H9 (cell line): Measurements from ENCODE around the gene TAOK3. TPM values are rescaled to one million over a fixed set of nuclear protein-coding genes. Genes with fewer than 3 reads are reported as not detected.

Experiments
- DNase-seq: peaks from one replicate; pipeline ENCODE4 v3.0.0-alpha.2; 2017
- H2AFZ ChIP-seq: one replicate; pipeline ENCODE4 v1.6.1; 2013; ENCODE audit warnings: mild to moderate bottlenecking, low read length, control low read depth, moderate library complexity
- H2AK5ac ChIP-seq: 2 replicates; pipeline ENCODE4 v1.6.1; 2013; ENCODE audit warnings: low read length, control low read depth, mixed read lengths; ENCODE audit not compliant: insufficient read length
- H2BK120ac ChIP-seq: one replicate; pipeline ENCODE4 v1.6.1; 2013; ENCODE audit warnings: low read depth, mild to moderate bottlenecking, low read length, control low read depth, inconsistent platforms; ENCODE audit not compliant: poor library complexity, severe bottlenecking
- H2BK12ac ChIP-seq: 2 replicates; pipeline ENCODE4 v1.6.1; 2013; ENCODE audit warnings: low read length, control low read depth, mixed read lengths, low read depth; ENCODE audit not compliant: insufficient read length
- H2BK15ac ChIP-seq: 2 replicates; pipeline ENCODE4 v1.6.1; 2013; ENCODE audit warnings: low read depth, low read length, control low read depth
- H2BK20ac ChIP-seq: one replicate; pipeline ENCODE4 v1.6.1; 2013; ENCODE audit warnings: low read depth, mild to moderate bottlenecking, low read length, control low read depth, inconsistent platforms; ENCODE audit not compliant: poor library complexity, severe bottlenecking
- H2BK5ac ChIP-seq: 2 replicates; pipeline ENCODE4 v1.6.1; 2013; ENCODE audit warnings: low read length, control low read depth, mixed read lengths; ENCODE audit not compliant: insufficient read length
- H3K14ac ChIP-seq: 2 replicates; pipeline ENCODE4 v1.6.1; 2013; ENCODE audit warnings: low read length, control low read depth; ENCODE audit not compliant: insufficient read depth
- H3K18ac ChIP-seq: 2 replicates; pipeline ENCODE4 v1.6.1; 2013; ENCODE audit warnings: low read depth, mild to moderate bottlenecking, mixed read lengths, low read length, control low read depth; ENCODE audit not compliant: insufficient read length
- H3K23ac ChIP-seq: 2 replicates; pipeline ENCODE4 v1.6.1; 2013; ENCODE audit warnings: low read length, control low read depth, mixed read lengths, low read depth; ENCODE audit not compliant: insufficient read length
- H3K23me2 ChIP-seq: 2 replicates; pipeline ENCODE4 v1.6.1; 2013; ENCODE audit warnings: low read depth, mild to moderate bottlenecking, mixed read lengths, low read length, control low read depth; ENCODE audit not compliant: insufficient read length, poor library complexity, severe bottlenecking
- H3K27ac ChIP-seq: 2 replicates; pipeline ENCODE4 v1.5.1; 2013; ENCODE audit warnings: low read length, control low read depth, mixed read lengths, low read depth; ENCODE audit not compliant: insufficient read length
- H3K27me3 ChIP-seq: 2 replicates; pipeline ENCODE4 v1.6.1; 2013; ENCODE audit warnings: low read length, control low read depth, inconsistent platforms; ENCODE audit not compliant: insufficient read depth
- H3K4ac ChIP-seq: 2 replicates; pipeline ENCODE4 v1.6.1; 2013; ENCODE audit warnings: low read depth, mild to moderate bottlenecking, control low read depth, inconsistent platforms, low read length, moderate library complexity
- H3K4me1 ChIP-seq: 2 replicates; pipeline ENCODE4 v1.6.1; 2013; ENCODE audit warnings: low read length, control low read depth, inconsistent platforms; ENCODE audit not compliant: insufficient read depth
- H3K4me2 ChIP-seq: 2 replicates; pipeline ENCODE4 v1.6.1; 2013; ENCODE audit warnings: low read length, control low read depth, mixed read lengths; ENCODE audit not compliant: insufficient read length, insufficient read depth
- H3K56ac ChIP-seq: 2 replicates; pipeline ENCODE4 v1.6.1; 2013; ENCODE audit warnings: low read depth, mild to moderate bottlenecking, mixed read lengths, low read length, control low read depth; ENCODE audit not compliant: insufficient read length
- H3K79me1 ChIP-seq: 2 replicates; pipeline ENCODE4 v1.6.1; 2013; ENCODE audit warnings: low read depth, mild to moderate bottlenecking, moderate library complexity, low read length, control low read depth, inconsistent platforms; ENCODE audit not compliant: insufficient read depth, poor library complexity, severe bottlenecking
- H3K79me2 ChIP-seq: 2 replicates; pipeline ENCODE4 v1.6.1; 2013; ENCODE audit warnings: low read length, control low read depth, inconsistent platforms; ENCODE audit not compliant: insufficient read depth
- H3K9ac ChIP-seq: 2 replicates; pipeline ENCODE4 v1.6.1; 2013; ENCODE audit warnings: low read length, control low read depth, mixed read lengths; ENCODE audit not compliant: insufficient read length; ENCODE audit errors: extremely low read depth
- H3K9me3 ChIP-seq: one replicate; pipeline ENCODE4 v1.6.1; 2013; ENCODE audit warnings: low read depth, low read length, inconsistent platforms; ENCODE audit not compliant: control insufficient read depth
- H3T11ph ChIP-seq: one replicate; pipeline ENCODE4 v1.6.1; 2013; ENCODE audit warnings: mild to moderate bottlenecking, low read length, control low read depth, inconsistent platforms
- H4K20me1 ChIP-seq: one replicate; pipeline ENCODE4 v1.6.1; 2013; ENCODE audit not compliant: control insufficient read depth, insufficient read length, insufficient read depth
- H4K5ac ChIP-seq: 2 replicates; pipeline ENCODE4 v1.6.1; 2013; ENCODE audit warnings: low read depth, mild to moderate bottlenecking, mixed read lengths, low read length, control low read depth; ENCODE audit not compliant: insufficient read length
- H4K8ac ChIP-seq: replicated peaks from 2 replicates; pipeline ENCODE4 v1.6.1; 2013; ENCODE audit warnings: low read length, control low read depth, mixed read lengths, low read depth; ENCODE audit not compliant: insufficient read length
- H4K91ac ChIP-seq: 2 replicates; pipeline ENCODE4 v1.6.1; 2013; ENCODE audit warnings: low read depth, mild to moderate bottlenecking, moderate library complexity, mixed read lengths, low read length, control low read depth; ENCODE audit not compliant: insufficient read length
- H3K27ac Mint-ChIP-seq, 3 experiments: 2 replicates in 2 of 3; 3 replicates in 1 of 3; pipeline ENCODE4 v1.8.0; 2020 to 2021; ENCODE audit warnings: mixed read lengths in 3 of 3, mild to moderate bottlenecking in 1 of 3, moderate library complexity in 1 of 3
- H3K27me3 Mint-ChIP-seq: 2 replicates; pipeline ENCODE4 v1.8.0; 2021; ENCODE audit warnings: low read depth, mild to moderate bottlenecking, moderate library complexity, mixed read lengths
- H3K36me3 Mint-ChIP-seq, 3 experiments: 2 replicates in 2 of 3; 3 replicates in 1 of 3; pipeline ENCODE4 v1.8.0; 2020 to 2021; ENCODE audit warnings: low read depth in 3 of 3, mixed read lengths in 3 of 3; ENCODE audit not compliant: insufficient read depth in 1 of 3
- H3K4me1 Mint-ChIP-seq, 2 experiments: 2 replicates each; pipeline ENCODE4 v1.8.0; 2020; ENCODE audit warnings: mixed read lengths in 2 of 2
- H3K4me3 Mint-ChIP-seq, 2 experiments: 2 replicates in 1 of 2; 3 replicates in 1 of 2; pipeline ENCODE4 v1.8.0; 2020 to 2021; ENCODE audit warnings: mild to moderate bottlenecking in 2 of 2, mixed read lengths in 2 of 2, moderate library complexity in 1 of 2
- H3K9me3 Mint-ChIP-seq, 2 experiments: 2 replicates in 1 of 2; 3 replicates in 1 of 2; pipeline ENCODE4 v1.8.0; 2020; ENCODE audit warnings: mild to moderate bottlenecking in 2 of 2, mixed read lengths in 2 of 2, moderate library complexity in 1 of 2
- CTCF ChIP-seq: fragments of 200-600 bp; sonication (generic); conservative IDR thresholded peaks from 3 replicates; pipeline ENCODE4 v1.8.0; 2021; ENCODE audit warnings: antibody characterized with exemption, mild to moderate bottlenecking
- WGBS: extraction: QIAGEN DNeasy Blood & Tissue Kit; methylation state at CpG from one replicate; pipeline ENCODE4 v1.1.7; 2013; ENCODE audit warnings: missing lambda C conversion rate, low lambda C conversion rate, mixed read lengths; ENCODE audit not compliant: insufficient read length; ENCODE audit errors: extremely low coverage; 5-methylcytosine and 5-hydroxymethylcytosine counted together
- total RNA-seq: library from RNA; stranded (reverse); gene quantifications from 2 replicates; pipeline ENCODE4 v1.2.1, GENCODE V29; 2021

Gene TAOK3
- total RNA-seq, 1 experiment from 2014 or later, result 5.2 TPM

GRCh38 chr12:118102609-118103008, 270.1 kb downstream of the TAOK3 start:
- Histone ChIP-seq H3K56ac (no peak overlapping the region), H4K5ac (no peak overlapping the region), H3K4me2 (peak overlapping the region; percentile 67), H3T11ph (no peak overlapping the region), H3K4me1 (peaks cover 7% of the 10 kb centered on the region; the same call in 1 of the 2 replicates), H3K27ac (no peak overlapping the region), H4K8ac (no peak overlapping the region), H3K27me3 (no peaks in the 10 kb centered on the region), H3K18ac (no peak overlapping the region), H2BK120ac (no peak overlapping the region), H2BK12ac (no peak overlapping the region), H2BK5ac (no peak overlapping the region), H3K14ac (no peak overlapping the region), H3K79me1 (peaks cover 6% of the 10 kb centered on the region), H3K4ac (no peak overlapping the region), H3K23me2 (peaks cover 9% of the 10 kb centered on the region), H3K23ac (no peak overlapping the region), H3K9ac (peak overlapping the region; percentile 37), H4K20me1 (no peaks in the 10 kb centered on the region), H4K91ac (no peak overlapping the region), H3K79me2 (peaks cover 9% of the 10 kb centered on the region; the same call in 1 of the 2 replicates), H3K9me3 (no peaks in the 10 kb centered on the region), H2AFZ (no peak overlapping the region), H2AK5ac (no peak overlapping the region), H2BK20ac (no peak overlapping the region), H2BK15ac (no peak overlapping the region)
- Mint-ChIP-seq H3K4me1 (peaks cover 33 to 35% of the 10 kb centered on the region in 2 experiments), H3K4me3 (peak overlapping the region; percentile 91 to 92), H3K27me3 (no peaks in the 10 kb centered on the region), H3K9me3 (no peaks in the 10 kb centered on the region), H3K36me3 (peaks cover 8 to 30% (median 10%) of the 10 kb centered on the region in 3 experiments; a peak in 4 of 7 replicates), H3K27ac (peak overlapping the region; percentile 77 to 94 (median 83); a peak in 5 of 7 replicates)
- no peak for DNase-seq
- no peak for TF ChIP-seq CTCF
- WGBS, result no CpG with 5 or more reads among the region's 5 CpGs
